ENCODE data around the gene RLN3. TPM values are rescaled to one million over a fixed set of nuclear protein-coding genes. Genes with fewer than 3 reads are reported as not detected.

The RLN3 gene
- total RNA-seq, 6 experiments from 2014 or later: not detected

GRCh38 chr19:14063105-14063504 is 35.2 kb downstream of the RLN3 start:
- H3K27ac ChIP-seq: no peak overlapping the region
- no peaks in the 10 kb centered on the region for H3K27me3 ChIP-seq
- DNase-seq: no peak
- peaks cover 0 to 27% (median 9%) of the 10 kb centered on the region in 4 donors for H3K4me1 ChIP-seq
- no peak overlapping the region for H3K4me3 ChIP-seq
- intact Hi-C loops (cut with DNase I): no loop called here
- H3K36me3 ChIP-seq: no peaks in the 10 kb centered on the region
- ATAC-seq: no peak
- H3K9me3 ChIP-seq: no peaks in the 10 kb centered on the region
- 71% methylated on average over 7 of the region's 7 CpGs for WGBS (ENCODE audit: insufficient coverage, low coverage, low lambda C conversion rate, missing lambda C conversion rate)
- no peak for TF ChIP-seq POLR2A (IDR thresholded peaks at IDR 0.05)
- no peak for TF ChIP-seq CTCF (IDR thresholded peaks at IDR 0.05)

DNA sequence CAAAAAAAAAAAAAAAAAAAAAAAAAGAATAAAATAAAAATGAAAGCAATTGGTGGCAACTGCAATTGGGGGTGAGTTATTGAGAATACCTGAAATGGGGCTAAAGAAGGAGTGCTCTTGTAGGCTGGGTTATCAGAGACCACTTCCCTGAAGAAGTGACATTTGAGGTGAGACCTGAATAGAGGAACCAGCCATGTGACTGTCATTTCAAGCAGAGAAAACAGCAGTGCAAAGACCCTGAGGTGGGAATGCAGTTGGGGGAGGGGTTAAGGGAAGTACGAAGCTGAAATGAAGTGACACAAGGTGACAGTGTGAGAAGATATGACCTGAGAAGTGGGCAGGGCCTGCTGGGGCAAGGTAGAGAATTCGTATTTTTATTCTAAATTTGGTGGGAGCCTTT is 38.2 kb downstream of the RLN3 start:
- Histone ChIP-seq H3K4me1 (peaks cover 0 to 5% (median under 1%) of the 10 kb centered on the region in 4 donors), H3K27ac (no peak overlapping the region), H3K27me3 (no peaks in the 10 kb centered on the region), H3K36me3 (no peaks in the 10 kb centered on the region), H3K9me3 (no peaks in the 10 kb centered on the region), H3K4me3 (no peak overlapping the region)
- TF ChIP-seq CTCF (IDR thresholded peaks at IDR 0.05) (no peak), POLR2A (IDR thresholded peaks at IDR 0.05) (no peak)
- intact Hi-C loops (cut with DNase I): no loop called here
- DNase-seq (no peak), ATAC-seq (no peak)
- WGBS (ENCODE audit: insufficient coverage, low coverage, low lambda C conversion rate, missing lambda C conversion rate): 83% methylated on average over 2 of the region's 2 CpGs

- Histone ChIP-seq H3K36me3 (no peaks in the 10 kb centered on the region), H3K4me3 (no peak overlapping the region), H3K27ac (no peak overlapping the region), H3K4me1 (peaks cover 0 to 16% (median 7%) of the 10 kb centered on the region in 4 donors), H3K27me3 (no peaks in the 10 kb centered on the region), H3K9me3 (no peaks in the 10 kb centered on the region)
- DNase-seq: no peak
- WGBS (ENCODE audit: insufficient coverage, low coverage, low lambda C conversion rate, missing lambda C conversion rate): 95% methylated on average over 17 of the region's 43 CpGs
- ATAC-seq: no peak
- TF ChIP-seq CTCF (IDR thresholded peaks at IDR 0.05) (no peak), POLR2A (IDR thresholded peaks at IDR 0.05) (no peak)
- intact Hi-C loops (cut with DNase I): no loop called here
These were observed 42.5 kb downstream of the RLN3 start for GRCh38 chr19:14070268-14071050.

DNA sequence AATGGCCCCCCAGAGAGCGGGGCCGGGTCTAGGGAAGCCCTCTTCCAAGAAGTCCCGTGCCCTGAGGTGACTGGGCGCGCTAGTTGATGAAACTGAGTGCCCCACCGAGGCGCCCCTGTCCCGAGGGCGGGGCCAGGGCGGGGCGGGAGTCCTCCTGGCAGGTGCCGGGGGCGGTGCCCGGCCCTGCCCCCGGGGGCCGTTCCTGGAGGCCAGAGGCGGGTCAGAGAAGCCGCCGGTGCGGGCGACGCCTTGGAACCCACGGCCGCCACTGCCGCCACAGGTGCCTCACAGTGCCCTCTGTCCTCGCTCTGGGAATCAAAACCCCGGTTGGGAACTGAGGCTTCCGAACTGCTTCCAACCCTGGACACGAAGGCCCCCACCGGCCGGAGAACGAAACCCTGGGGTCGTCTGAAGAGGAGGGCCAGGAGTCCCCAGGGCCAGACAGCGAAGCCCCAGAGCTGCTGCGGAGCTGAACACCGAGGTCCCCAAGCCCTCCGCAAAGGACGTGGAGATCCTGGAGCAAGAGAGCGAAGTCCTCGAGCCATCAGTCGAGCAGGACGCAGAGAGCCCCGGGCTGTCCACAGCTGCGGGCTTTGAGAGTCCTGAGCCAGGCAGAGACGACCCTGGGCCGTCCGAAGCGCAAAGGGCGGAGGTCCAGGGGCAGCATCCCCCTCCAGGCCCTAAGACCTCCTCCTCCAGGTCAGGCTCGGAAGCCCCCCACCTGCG is 44.8 kb downstream of the RLN3 start, which contains the start of gene MISP3:
Gene MISP3 (plus strand): TSS at position 252 of the 726 bp plus-strand sequence. CDS start 524 bp downstream, outside the sequence.
- Histone ChIP-seq H3K4me3 (peak within 1 kb of the TSS; percentile 68 to 75 (median 69)), H3K27ac (peak within 1 kb of the TSS; percentile 74 to 82 (median 82)), H3K9me3 (no peaks in the 10 kb centered on the region), H3K27me3 (no peaks in the 10 kb centered on the region), H3K4me1 (peaks cover 0 to 18% (median 8%) of the 10 kb centered on the region in 4 donors), H3K36me3 (no peaks in the 10 kb centered on the region)
- DNase-seq: peak; percentile 87 to 92 (median 89)
- 0% methylated on average over 9 of the region's 51 CpGs for WGBS (ENCODE audit: insufficient coverage, low coverage, low lambda C conversion rate, missing lambda C conversion rate)
- ATAC-seq: peak; percentile 73 to 84 (median 76)
- intact Hi-C loops (cut with DNase I): no loop called here
- TF ChIP-seq POLR2A (IDR thresholded peaks at IDR 0.05) (no peak), CTCF (IDR thresholded peaks at IDR 0.05) (no peak)
